GM18499 (cell line): ENCODE data around the gene TDRKH.

ENCODE experiments used
- ATAC-seq: cut with Tn5 transposase; IDR thresholded peaks from one replicate; pipeline ENCODE4 v1.9.1; 2021; ENCODE audit warnings: moderate number of reproducible peaks; ENCODE audit not compliant: insufficient read depth, unreplicated experiment

TDRKH gene

GRCh38 chr1:151790071-151790939 lies at the start of gene TDRKH:
TDRKH (minus strand) TSS chr1:151790500; CDS start chr1:151783022, 7,478 bp downstream.
- peak; percentile 91 for ATAC-seq

GRCh38 chr1:151839457-151840403 lies 49.4 kb upstream of the TDRKH start, which contains the start of gene C2CD4D:
C2CD4D (minus strand) TSS chr1:151839820; CDS start chr1:151838989, 831 bp downstream.
- ATAC-seq = no peak

- ATAC-seq = no peak
Observed at GRCh38 chr1:151839082-151839412, 48.7 kb upstream of the TDRKH start.

- ATAC-seq = no peak
Observed at GRCh38 chr1:151838222-151839081, 48.2 kb upstream of the TDRKH start.

DNA sequence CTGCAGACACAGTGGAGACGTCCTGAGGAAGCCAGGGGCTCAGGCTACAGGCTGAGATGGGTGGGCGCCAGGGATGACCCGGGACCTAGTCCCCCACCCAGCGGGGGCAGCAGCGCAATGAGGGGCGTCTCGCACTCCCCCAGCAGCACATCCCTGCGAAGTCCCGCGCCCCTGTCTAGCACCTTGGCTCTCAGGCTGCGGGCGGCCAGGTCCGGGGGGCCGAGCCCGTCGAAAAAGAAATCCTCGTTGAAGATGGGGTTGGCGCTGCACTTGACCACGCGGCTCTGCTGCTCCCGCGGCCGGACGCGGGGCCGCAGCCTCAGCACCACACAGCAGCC lies 47.6 kb upstream of the TDRKH start:
- ATAC-seq = no peak

GRCh38 chr1:151837197-151837596 lies 46.9 kb upstream of the TDRKH start:
- no peak for ATAC-seq

- no peak for ATAC-seq
Observed at GRCh38 chr1:151835596-151835995, 45.3 kb upstream of the TDRKH start.

DNA sequence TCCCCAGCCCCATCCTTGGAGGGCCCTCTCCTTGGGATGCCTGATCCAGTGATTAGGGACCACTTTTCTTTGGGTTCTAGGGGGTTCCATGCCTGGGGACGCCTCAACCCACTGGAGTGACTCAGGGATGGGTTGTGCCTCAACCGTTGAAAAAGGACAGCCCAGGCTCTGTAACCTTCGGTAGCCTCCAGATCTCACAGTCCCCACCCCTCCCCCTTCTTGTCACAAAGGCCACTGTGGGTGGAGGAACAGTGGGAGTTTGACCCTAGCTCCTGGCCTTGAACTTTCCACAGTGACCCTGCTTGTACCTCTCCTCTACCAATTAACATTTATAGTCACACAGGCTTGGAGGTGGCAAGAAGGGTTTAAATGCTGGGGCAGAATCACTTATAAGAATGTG lies 43.9 kb upstream of the TDRKH start:
- ATAC-seq = no peak

GRCh38 chr1:151833172-151833900 lies 43.0 kb upstream of the TDRKH start:
- no peak for ATAC-seq

DNA sequence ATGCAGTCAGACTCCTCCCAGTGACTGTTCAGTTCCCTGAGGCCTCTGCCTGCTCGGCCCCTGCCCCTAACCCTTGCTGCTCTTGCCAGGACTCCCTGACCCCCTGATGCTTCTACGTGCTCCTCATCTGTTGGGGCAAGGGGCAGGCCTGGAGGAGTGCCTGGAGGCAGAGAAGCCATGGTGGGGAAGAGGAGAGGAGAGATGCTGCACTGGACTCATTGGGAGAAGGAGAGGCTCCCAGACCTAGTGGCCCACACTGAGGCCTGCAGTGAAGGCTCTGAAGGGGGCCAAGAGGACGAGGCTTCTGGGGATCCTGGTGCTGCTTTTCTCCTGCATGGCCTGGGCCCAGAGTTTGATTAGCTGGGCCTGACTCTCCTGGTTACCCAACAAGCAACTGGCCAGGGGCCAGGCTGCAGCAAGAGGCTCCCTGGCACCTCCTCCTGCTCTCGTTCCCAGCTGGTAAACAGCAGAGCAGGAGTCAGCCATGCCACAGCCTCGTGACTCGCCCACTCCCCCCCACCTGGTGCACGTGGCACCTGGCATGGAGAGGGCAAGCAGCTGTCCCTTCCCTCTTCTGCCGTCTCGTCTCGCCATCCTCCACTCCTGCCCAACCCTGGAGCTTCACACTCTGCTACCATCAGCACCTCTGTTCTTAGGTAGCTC lies 42.1 kb upstream of the TDRKH start:
- no peak for ATAC-seq

DNA sequence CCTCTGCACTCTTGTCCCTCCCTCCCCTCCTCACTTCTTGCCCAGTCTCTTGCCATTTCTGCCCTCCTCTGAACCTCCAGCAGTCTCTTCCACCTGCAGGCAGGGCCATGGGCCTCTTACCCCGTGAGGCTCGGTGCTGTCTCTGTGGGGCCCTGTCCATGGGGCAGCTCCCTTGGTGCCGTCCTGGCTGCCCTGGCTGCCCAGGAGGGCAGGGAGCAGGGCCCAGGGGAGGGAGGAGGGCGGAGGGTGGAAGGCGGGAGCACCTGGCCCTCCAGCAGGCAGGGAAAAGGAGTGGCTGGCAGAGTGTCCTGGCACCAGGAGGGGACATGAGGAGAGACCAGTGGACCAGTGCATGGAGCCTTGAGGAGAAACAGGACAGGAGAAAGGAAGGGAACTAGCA lies 41.3 kb upstream of the TDRKH start, which contains the start of gene RORC:
RORC (minus strand) TSS at position 198 of the 400 bp plus-strand sequence; CDS start at position 160, 38 bp downstream.
- no peak for ATAC-seq

DNA sequence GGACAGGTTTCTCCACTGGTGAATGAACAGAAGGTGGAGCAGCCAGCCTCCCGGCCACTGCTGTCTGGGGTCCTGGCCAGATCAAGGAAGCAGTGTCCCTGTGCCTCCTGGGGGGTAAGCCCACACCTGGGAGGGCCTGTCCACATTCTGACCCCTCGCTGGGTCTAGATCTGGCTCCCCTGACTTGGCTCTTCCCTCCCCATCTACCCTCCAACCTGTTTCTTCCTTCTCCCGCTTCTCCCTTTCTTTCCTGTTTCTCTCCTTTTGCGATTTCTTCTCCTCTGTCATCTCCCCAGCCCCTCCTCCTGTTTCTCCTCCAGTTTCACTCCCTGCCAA lies 40.9 kb upstream of the TDRKH start:
- no peak for ATAC-seq

- ATAC-seq = no peak
Observed at GRCh38 chr1:151830055-151830454, 39.8 kb upstream of the TDRKH start.

DNA sequence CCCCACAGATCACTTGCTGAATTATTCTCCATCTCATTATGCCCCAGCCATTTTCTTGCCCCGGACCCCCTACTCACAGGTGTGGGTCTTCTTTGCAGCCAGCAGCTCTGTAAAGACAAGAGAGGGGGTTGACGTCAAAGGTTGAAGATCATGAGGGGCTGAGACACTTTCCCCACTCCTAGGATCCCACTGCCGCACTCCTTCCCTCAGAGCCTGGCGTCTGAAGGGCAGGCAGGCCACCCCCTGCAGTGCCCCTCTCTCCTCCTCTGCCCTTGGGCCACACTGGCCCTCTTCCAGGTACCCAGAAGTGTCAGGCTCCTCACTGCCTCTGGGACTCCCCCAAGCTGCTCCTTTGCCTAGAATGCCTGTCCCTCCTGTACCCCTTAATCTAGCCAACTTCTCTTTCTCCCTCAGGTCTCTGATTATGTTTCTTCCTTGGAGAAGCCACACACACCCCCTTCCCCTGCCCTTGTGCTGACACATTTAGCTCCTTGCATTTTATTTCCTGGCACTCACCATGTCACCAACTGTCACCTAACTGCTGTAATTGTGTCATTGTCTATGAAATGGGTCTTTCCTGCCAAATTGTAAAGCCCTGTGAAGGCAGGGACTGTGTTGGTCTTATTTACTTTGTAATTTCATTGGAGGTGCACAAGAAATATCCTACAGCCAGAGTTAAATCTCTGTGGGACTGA lies 39.2 kb upstream of the TDRKH start:
- no peak for ATAC-seq

DNA sequence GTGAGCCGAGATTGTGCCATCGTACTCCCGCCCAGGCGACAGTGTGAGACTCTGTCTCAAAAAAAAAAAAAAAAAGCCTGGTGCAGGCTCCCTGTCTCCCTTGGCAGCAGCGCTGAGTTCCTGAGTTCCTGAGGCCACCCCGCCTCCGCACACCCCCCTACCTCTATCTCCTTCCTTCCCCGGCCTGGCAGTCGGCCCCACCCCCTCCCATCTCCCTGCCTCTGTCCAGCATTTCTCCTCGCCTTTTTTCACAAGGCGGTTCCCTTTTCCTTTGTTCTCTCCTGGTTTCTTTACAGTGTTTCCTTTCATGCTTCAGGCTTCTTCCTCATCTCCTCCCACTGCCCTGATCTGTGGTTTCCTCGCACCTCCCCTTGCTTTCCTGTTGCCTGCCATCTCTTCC lies 38.6 kb upstream of the TDRKH start:
- no peak for ATAC-seq

DNA sequence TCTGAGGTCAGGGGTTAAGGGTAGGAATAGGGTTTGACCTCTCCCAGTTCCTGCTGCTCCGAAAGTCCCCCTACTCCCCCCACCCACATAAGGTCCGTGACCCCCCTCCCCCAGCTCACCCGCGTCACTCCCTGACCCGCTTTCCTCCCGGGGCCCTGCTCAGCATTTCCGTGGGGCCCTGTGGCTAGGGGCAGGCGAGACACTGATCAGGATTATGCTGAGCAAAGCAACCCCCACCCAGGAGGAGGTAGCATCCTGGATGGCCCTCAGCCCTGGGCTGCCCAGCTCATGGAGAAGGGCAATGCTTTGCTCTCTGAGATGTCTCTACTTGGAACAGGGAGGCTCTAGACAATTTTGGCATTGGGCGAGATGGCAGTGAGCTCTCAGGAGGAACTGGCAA lies 37.6 kb upstream of the TDRKH start:
- ATAC-seq = no peak

DNA sequence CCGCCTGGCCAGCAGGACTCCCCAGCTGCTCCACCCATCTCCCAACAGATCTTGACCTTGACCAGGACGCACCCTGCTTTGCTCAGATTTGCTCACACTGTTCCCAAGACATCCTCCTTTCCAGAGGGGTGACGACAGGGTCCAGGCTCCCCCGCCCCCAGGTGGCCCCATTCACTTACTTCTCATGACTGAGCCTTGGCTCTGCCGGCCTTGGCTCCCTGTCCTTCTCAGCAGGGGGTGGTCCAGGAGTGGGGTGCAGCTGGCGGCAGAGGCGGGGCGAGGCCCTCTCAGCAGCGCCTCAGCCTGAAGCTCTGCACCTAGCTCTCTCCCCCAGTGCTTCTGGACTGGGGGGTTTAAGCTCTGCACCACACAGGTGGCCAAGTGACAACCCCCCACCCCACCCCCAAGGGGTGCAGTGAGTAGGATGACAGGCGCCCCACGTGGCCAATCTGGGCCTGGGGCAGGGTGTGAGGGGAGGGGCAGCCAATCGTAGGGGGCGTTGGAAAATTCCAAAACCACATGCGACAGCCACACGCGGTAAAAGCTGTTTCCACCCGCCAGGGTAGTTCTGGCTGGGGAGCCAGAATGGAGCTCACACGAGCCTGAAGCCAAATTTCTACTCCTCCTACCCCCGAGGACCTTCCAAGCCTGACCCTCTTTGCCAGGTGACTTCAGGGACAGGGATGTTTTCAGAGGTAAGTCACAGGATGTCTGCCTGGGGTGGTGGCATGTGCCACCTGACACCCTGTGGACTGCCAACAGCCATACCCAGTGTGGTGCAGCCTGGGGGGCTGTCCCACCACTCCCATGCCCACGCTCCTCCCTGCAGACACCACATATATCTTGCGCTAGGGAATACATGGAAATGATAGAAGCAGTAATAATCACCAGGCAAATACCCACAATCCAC lies 35.7 kb upstream of the TDRKH start:
- ATAC-seq = no peak

- ATAC-seq = no peak
Observed at GRCh38 chr1:151825204-151825603, 34.9 kb upstream of the TDRKH start.
